IPS-15b (cell line): ENCODE measurements around the gene TEX29.

Source experiments
- H3K27me3 ChIP-seq: one replicate; pipeline ENCODE4 v1.6.1; 2013; ENCODE audit warnings: low read length; ENCODE audit not compliant: control insufficient read depth, insufficient read depth
- H3K36me3 ChIP-seq: one replicate; pipeline ENCODE4 v1.6.1; 2013; ENCODE audit warnings: low read length; ENCODE audit not compliant: control insufficient read depth, insufficient read depth
- H3K4me1 ChIP-seq: one replicate; pipeline ENCODE4 v1.6.1; 2013; ENCODE audit warnings: mild to moderate bottlenecking, low read length; ENCODE audit not compliant: control insufficient read depth, insufficient read depth
- H3K4me3 ChIP-seq: one replicate; pipeline ENCODE4 v1.5.1; 2013; ENCODE audit warnings: low read depth, low read length
- H3K9ac ChIP-seq: one replicate; pipeline ENCODE4 v1.6.1; 2013; ENCODE audit warnings: low read depth, mild to moderate bottlenecking, low read length
- H3K9me3 ChIP-seq: one replicate; pipeline ENCODE4 v1.6.1; 2013; ENCODE audit warnings: mild to moderate bottlenecking, low read length; ENCODE audit not compliant: control insufficient read depth, insufficient read depth

TEX29 gene

DNA sequence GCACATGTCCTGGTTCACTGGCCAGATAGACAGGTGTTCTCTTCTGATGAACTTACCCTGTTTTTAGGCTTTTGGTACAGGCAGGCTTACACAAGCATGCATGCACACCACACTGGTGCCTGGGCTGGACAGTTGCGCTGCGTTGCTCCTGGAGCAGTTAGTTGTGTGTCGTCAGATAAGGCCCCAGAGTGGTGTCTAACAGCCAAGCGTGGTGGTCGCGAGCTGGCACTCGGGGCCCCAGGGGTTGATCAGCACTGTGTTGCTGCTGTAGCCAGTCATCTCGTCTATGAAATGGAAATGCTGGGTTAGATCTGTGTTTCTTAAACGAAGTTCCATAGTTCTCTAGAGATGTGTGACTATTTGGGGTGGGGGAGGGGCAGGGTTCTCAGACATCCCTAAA lies 24.6 kb upstream of the TEX29 start:
- no peaks in the 10 kb centered on the region for H3K27me3 ChIP-seq
- no peak overlapping the region for H3K9ac ChIP-seq
- peaks cover 12% of the 10 kb centered on the region for H3K36me3 ChIP-seq
- no peak overlapping the region for H3K4me3 ChIP-seq
- no peaks in the 10 kb centered on the region for H3K9me3 ChIP-seq
- H3K4me1 ChIP-seq: no peaks in the 10 kb centered on the region

DNA sequence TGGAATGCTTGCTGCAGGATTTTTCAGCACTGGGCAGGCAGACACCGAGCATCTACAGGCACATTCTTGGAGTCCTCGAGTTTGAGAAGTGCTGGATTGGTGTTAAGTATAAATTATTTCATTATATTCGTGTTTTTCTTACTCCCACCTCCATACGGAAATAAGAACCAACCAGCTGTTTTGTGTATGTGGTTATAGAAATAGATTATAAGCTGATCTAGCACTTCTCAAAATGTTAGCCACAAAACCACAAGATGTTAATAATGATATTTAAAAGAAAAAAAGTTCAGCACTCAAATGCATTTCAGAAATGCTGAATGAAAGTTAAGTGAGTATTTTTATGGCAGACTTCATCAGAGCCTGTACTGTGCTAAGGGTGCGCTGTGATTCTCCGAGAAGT lies 24.0 kb upstream of the TEX29 start:
- H3K36me3 ChIP-seq: peaks cover 12% of the 10 kb centered on the region
- H3K4me3 ChIP-seq: no peak overlapping the region
- no peaks in the 10 kb centered on the region for H3K4me1 ChIP-seq
- H3K9ac ChIP-seq: no peak overlapping the region
- no peaks in the 10 kb centered on the region for H3K9me3 ChIP-seq
- no peaks in the 10 kb centered on the region for H3K27me3 ChIP-seq

DNA sequence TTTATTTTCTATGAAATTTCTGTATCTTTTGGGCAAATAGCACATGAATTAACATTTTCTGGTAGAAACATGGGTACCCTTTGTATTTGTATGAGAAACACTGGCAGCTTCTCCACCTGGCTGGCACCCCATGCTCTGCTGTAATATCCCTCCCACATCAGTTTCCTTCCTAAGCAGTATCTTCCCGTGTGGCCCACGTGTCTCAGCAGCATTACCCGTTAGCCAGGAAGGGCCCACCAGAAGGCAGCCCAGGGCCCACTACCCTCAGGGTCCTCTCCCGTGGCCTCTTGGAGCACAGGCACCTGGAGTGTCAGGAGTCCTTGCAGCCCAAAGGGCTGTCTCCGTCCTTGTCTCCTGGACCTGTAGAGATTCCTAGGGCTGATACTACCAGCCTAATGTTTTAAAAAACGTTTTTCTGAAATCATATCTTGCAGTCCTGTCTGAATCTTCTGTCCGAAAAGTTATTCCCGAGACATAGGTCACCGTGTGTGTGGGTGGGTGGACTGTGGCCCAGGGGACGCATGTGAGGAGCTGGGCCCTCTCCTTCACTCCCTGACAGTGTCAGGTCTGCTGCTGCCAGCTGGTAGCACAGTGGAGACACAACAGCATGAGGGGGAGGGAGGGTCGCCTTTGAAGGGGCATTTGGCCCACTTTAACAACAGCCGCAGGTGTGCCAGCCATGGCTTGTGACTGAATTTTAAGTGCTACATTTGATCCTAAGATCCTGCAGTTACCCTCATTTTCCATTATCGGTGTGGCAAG lies 22.0 kb upstream of the TEX29 start:
- Histone ChIP-seq H3K9me3 (no peaks in the 10 kb centered on the region), H3K9ac (no peak overlapping the region), H3K4me3 (no peak overlapping the region), H3K4me1 (no peaks in the 10 kb centered on the region), H3K36me3 (peaks cover 14% of the 10 kb centered on the region), H3K27me3 (no peaks in the 10 kb centered on the region)

DNA sequence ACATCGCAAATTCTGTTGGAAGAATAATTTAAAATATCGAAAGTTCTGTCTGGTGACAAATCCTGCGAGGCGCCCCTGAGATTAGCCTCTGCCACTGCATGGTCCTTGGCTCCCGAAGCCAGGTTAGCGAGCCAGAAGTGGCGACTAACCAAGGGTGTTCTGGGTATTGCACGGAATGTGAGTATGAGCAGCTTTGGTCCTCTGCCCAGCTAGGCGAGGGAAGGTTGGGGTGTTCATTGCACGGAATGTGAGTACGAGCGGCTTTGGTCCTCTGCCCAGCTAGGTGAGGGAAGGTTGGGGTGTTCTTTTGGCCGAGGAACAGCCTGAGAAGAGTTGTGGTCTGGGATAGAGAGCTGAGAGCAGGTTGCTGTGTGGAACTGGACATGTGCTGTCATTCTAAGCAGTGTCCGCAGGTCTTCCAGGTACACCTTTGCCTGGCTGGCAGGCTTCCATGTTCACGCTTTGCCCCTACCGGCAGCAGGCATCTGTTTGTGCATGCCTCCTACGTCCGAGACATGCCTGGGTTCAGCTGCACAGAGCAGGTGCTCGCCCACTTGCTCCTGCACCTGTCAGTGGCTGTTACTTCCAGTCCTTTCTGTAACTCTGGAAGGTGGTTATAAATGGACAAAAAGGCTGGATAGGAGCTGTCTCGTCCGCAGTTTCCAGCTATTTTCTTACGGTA lies 18.3 kb upstream of the TEX29 start:
- Histone ChIP-seq H3K4me3 (no peak overlapping the region), H3K36me3 (peaks cover 28% of the 10 kb centered on the region), H3K9ac (no peak overlapping the region), H3K27me3 (no peaks in the 10 kb centered on the region), H3K4me1 (no peaks in the 10 kb centered on the region), H3K9me3 (no peaks in the 10 kb centered on the region)

DNA sequence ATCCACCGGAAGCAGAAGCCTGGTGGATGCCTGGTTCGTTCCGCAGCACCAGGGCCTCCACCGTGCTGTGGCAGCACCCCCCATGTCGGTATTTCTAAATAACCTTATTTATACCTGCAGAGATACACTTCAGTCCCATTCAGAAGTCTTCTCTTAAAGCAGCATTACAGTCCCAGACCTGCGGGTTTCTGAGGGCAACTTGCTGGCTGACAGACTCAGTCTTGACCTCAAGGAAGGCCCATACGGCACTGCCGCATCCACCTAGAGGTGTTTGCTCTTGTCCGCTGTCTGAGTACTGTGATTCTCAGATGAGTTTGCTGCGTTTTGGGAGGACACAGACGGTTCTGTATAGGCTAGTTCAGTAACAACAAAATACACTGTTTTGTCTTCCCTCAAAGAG lies 16.9 kb upstream of the TEX29 start:
- H3K9ac ChIP-seq: no peak overlapping the region
- H3K27me3 ChIP-seq: no peaks in the 10 kb centered on the region
- no peaks in the 10 kb centered on the region for H3K4me1 ChIP-seq
- no peak overlapping the region for H3K4me3 ChIP-seq
- H3K9me3 ChIP-seq: no peaks in the 10 kb centered on the region
- H3K36me3 ChIP-seq: peaks cover 28% of the 10 kb centered on the region

DNA sequence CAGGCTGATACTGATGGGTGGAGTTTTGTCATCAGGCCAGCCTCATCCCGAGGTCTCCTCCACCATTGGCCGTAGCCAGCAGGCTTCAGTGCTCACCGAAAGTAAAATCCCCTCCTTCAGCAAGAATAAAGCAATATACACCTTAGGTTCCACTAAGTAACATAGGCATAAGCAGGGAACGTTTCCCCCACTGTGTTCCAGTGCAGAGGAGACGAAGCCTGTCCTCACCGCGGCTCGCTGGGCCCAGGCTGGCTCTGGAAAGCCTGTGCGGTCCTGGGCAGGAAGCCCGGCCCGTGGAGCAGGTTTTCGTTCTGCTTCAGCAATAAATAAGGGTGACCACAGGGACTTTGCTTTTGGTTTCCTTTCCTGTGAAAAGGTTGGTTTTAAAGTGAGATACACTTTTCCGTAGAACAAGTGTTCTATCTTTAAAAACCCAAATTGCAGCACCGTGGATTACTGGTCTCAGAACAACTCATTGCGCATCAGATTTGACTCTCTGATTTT lies 16.3 kb upstream of the TEX29 start:
- Histone ChIP-seq H3K4me3 (no peak overlapping the region), H3K9ac (no peak overlapping the region), H3K9me3 (no peaks in the 10 kb centered on the region), H3K27me3 (no peaks in the 10 kb centered on the region), H3K4me1 (no peaks in the 10 kb centered on the region), H3K36me3 (peaks cover 28% of the 10 kb centered on the region)

DNA sequence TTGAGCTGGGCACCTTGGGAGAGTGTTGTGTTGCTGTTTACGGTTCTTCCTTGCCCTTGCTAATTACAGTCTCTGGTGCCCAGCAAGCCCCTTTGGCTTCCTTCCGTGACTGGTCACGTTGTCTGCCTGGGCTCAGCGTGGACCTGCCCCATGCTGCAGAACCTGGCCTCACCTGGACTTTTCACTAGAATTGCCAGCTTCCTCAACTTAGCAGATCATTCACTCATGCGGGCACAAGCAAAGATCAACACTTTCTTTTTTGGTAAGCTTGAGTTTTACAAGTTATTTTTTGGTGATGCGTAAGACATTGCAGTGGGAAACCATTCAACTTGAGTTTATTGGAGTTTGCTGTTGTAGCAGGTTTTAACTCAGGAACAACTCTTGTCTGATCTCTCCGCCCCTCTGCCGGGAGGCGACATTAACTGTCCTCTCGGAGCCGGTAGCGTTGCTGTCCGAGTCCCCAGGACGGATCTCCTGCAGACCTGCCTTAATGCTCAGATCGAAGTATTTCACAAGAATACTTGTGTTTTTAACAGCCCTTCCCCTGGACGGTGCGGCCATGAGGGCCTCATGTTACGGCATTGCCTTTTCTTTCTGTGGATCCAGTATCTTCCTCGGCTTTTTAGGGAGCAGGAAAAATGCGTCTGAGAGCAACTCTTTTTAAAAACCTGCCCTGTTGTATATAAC lies 15.7 kb upstream of the TEX29 start:
- H3K4me1 ChIP-seq: no peaks in the 10 kb centered on the region
- H3K27me3 ChIP-seq: no peaks in the 10 kb centered on the region
- no peaks in the 10 kb centered on the region for H3K9me3 ChIP-seq
- H3K9ac ChIP-seq: no peak overlapping the region
- H3K4me3 ChIP-seq: no peak overlapping the region
- peaks cover 28% of the 10 kb centered on the region for H3K36me3 ChIP-seq

DNA sequence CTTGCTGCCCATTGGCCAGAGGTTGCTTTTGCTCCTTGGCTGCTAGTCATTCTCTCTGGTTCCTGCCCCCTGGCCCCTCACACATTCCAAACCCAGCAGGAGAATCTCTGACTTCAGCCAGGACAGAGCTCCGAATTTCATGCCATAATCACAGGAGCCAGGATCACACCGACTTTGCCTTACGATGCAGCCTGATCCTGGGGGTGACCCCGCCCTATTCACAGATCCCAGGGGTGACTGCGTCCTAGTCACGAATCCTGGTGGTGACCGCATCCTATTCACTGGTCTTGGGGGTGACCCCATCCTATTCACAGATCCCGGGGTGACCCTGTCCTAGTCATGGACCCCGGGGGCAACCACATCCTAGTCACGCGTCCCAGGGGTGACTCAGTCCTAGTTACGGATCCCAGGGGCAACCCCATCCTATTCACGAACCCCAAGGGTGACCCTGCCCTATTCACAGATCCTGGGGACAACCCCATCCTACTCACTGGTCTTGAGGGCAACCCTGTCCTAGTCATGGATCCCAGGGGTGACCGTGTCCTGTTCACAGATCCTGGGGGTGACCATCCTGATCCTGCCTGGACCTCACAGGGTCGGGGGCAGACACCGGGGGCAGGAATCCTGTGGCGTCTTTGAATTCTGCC lies 7.4 kb upstream of the TEX29 start:
- H3K4me1 ChIP-seq: no peaks in the 10 kb centered on the region
- H3K27me3 ChIP-seq: no peaks in the 10 kb centered on the region
- peaks cover 7% of the 10 kb centered on the region for H3K36me3 ChIP-seq
- no peak overlapping the region for H3K9ac ChIP-seq
- H3K9me3 ChIP-seq: no peaks in the 10 kb centered on the region
- H3K4me3 ChIP-seq: no peak overlapping the region

DNA sequence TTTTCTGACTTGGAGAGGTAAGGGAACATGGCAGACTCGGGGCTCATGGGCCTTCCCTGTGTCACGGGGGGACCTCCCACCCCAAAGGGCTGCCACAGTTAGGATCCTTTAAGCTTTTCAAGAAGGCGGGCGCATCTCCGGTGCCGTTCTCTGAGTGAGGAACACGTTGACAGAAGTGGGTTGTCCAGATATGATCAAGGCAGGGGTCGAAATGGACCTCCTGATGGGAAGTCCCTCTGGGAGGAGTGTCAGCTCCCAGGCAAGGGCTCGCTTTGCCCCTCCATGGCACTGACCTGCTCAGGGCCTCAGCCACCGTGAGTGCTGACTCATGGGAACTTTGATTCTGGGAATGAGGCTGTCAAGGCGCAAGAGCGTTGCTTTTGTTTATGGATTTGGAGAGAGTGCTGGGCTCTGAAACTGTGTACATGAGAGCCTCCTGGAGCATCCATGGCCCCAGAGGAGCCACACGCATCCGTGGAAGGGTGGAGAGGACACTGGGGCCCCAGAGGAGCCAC lies 6.5 kb upstream of the TEX29 start:
- Histone ChIP-seq H3K4me1 (no peaks in the 10 kb centered on the region), H3K4me3 (no peak overlapping the region), H3K36me3 (peaks cover 7% of the 10 kb centered on the region), H3K9ac (no peak overlapping the region), H3K9me3 (no peaks in the 10 kb centered on the region), H3K27me3 (no peaks in the 10 kb centered on the region)

DNA sequence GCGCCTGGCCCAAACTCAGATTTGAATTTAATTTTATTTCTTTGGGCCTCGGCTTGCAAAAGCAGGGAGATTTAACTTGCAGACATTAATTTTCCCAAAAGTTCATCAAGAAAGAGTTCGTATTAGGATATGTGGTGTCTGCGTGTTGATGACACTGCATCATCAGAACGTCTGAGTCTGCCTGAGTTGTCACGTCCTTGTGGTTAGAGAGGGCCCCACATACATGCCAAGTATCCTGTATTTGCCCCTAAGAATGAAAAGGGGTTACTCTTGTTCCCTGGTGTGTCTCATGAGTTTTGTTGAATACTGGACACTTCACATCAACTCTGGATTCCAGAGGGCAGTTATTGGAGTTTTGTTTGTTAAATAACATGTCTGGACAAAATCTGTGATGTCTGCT lies 5.6 kb upstream of the TEX29 start:
- H3K4me1 ChIP-seq: no peaks in the 10 kb centered on the region
- H3K27me3 ChIP-seq: no peaks in the 10 kb centered on the region
- no peak overlapping the region for H3K9ac ChIP-seq
- H3K36me3 ChIP-seq: peaks cover 7% of the 10 kb centered on the region
- H3K4me3 ChIP-seq: no peak overlapping the region
- H3K9me3 ChIP-seq: no peaks in the 10 kb centered on the region

DNA sequence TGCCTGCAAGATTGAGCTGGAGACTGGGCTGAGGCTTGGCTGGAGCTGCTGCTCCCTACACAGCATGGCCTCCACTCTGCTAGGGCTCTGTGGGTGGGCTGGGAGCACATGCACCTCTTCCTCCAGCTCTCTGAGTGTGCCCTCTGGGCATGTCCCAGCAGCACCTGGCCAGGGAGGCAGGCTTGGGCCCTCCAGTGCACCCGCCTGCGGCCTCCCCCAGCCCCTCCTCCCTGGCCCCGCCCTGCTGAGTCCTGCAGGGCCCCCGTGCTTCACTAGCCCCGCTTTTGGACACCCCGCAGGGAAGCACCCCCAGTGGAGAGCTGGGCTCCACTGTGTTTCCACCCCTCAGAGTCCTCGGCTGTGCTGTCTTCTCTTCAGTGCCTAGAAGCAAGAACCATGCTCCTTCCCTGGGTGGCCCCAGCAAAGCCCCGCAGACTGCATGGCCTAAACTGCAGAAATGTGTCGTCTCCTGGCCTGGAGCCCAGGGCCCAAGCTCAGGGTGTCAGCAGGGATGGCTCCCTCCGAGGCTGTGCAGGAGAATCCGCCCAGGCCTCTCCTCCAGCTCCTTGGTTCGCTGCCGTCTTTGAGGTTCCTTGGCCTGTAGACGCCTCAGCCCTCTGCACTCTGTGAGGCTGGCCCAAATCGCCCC lies 5.0 kb upstream of the TEX29 start:
- Histone ChIP-seq H3K36me3 (peaks cover 7% of the 10 kb centered on the region), H3K4me1 (no peaks in the 10 kb centered on the region), H3K27me3 (no peaks in the 10 kb centered on the region), H3K4me3 (no peak overlapping the region), H3K9me3 (no peaks in the 10 kb centered on the region), H3K9ac (no peak overlapping the region)
